ENCODE measurements around the gene JAKMIP2. TPM values are rescaled to one million over a fixed set of nuclear protein-coding genes. Genes with fewer than 3 reads are reported as not detected.

JAKMIP2 gene
- total and polyA plus RNA-seq, 2 experiments from 2014 or later: 1.4 to 4.3 TPM

DNA sequence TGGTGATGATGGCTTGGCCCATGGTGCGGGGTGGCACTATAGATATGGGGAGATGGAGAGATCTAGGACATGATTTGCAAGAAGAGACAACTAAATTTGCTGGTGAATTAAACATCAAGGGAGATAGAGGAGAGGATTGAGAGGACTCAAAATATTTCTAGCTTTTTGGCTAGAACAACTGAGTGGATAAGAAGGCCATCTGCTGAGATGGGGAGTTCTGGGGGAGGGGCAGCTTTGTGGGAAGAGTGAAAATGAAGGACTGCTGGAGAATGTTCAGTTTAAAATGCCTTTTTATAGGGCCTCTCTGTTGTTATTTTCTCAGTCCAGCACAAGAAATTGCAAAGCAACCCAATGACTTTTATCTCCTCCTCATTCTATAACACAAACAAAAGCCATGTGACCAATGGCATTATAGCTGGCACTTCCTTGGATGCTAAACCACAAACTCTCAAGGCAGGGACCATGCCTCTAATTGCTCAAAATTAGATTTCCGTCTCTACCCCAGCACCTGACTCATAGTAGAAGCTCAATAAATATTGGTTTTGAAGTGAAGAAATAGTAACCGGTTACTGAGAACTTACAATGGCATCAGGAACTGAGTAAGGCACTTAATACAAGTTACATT is 29.8 kb downstream of the JAKMIP2 start:
- no peak for TF ChIP-seq EZH2phosphoT487 (IDR thresholded peaks at IDR 0.05; ENCODE audit: low read depth, severe bottlenecking, unreplicated experiment)
- TF ChIP-seq EZH2 (IDR thresholded peaks at IDR 0.05; ENCODE audit: borderline replicate concordance): no peak
- TF ChIP-seq, protein P1, sequence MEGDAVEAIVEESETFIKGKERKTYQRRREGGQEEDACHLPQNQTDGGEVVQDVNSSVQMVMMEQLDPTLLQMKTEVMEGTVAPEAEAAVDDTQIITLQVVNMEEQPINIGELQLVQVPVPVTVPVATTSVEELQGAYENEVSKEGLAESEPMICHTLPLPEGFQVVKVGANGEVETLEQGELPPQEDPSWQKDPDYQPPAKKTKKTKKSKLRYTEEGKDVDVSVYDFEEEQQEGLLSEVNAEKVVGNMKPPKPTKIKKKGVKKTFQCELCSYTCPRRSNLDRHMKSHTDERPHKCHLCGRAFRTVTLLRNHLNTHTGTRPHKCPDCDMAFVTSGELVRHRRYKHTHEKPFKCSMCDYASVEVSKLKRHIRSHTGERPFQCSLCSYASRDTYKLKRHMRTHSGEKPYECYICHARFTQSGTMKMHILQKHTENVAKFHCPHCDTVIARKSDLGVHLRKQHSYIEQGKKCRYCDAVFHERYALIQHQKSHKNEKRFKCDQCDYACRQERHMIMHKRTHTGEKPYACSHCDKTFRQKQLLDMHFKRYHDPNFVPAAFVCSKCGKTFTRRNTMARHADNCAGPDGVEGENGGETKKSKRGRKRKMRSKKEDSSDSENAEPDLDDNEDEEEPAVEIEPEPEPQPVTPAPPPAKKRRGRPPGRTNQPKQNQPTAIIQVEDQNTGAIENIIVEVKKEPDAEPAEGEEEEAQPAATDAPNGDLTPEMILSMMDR (IDR thresholded peaks at IDR 0.05; ENCODE audit: poor library complexity): no peak
- Histone ChIP-seq H3K9me3 (ENCODE audit: low read depth) (no peaks in the 10 kb centered on the region), H2AFZ (no peak overlapping the region), H3K9me2 (replicated peaks; ENCODE audit: insufficient read depth) (no peaks in the 10 kb centered on the region), H3K4me2 (no peak overlapping the region), H3K27me3 (no peaks in the 10 kb centered on the region), H3K27ac (no peak overlapping the region), H3K36me3 (replicated peaks; ENCODE audit: insufficient read depth, low read depth) (no peaks in the 10 kb centered on the region), H3K4me1 (ENCODE audit: insufficient read depth) (no peaks in the 10 kb centered on the region), H3K79me2 (no peaks in the 10 kb centered on the region), H4K20me1 (ENCODE audit: insufficient read depth, poor library complexity, severe bottlenecking) (no peaks in the 10 kb centered on the region), H3K4me3 (no peak overlapping the region)
- 84% methylated on average over 3 of the region's 3 CpGs for WGBS (ENCODE audit: low lambda C conversion rate, missing lambda C conversion rate)
- no peak for DNase-seq (ENCODE audit: low spot score)

DNA sequence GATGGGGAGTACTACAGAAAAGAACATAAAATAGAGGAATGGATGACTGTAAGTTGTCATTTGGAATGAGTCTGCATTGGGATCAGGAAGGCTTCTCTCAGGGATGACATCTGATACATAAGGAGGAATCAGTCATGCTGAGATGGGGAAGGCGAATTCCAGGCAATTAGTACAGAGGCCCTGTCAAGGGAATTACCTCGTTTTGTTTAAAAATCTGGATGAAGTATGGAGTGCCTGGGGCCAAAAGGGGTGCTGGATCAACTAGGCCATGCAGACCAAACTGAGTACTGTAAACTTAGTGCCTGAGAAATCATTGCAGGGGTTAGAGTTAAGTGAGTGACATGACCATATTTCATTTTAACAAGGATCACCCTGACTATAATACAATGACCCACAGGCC is 30.5 kb downstream of the JAKMIP2 start:
- no peak for DNase-seq (ENCODE audit: low spot score)
- Histone ChIP-seq H3K79me2 (no peaks in the 10 kb centered on the region), H3K4me1 (ENCODE audit: insufficient read depth) (no peaks in the 10 kb centered on the region), H3K36me3 (replicated peaks; ENCODE audit: insufficient read depth, low read depth) (no peaks in the 10 kb centered on the region), H2AFZ (no peak overlapping the region), H3K27ac (no peak overlapping the region), H3K4me2 (no peak overlapping the region), H3K9me3 (ENCODE audit: low read depth) (no peaks in the 10 kb centered on the region), H3K27me3 (no peaks in the 10 kb centered on the region), H3K4me3 (no peak overlapping the region), H4K20me1 (ENCODE audit: insufficient read depth, poor library complexity, severe bottlenecking) (no peaks in the 10 kb centered on the region), H3K9me2 (replicated peaks; ENCODE audit: insufficient read depth) (no peaks in the 10 kb centered on the region)
- WGBS (ENCODE audit: low lambda C conversion rate, missing lambda C conversion rate): 45% methylated on average over 2 of the region's 2 CpGs
- TF ChIP-seq EZH2phosphoT487 (IDR thresholded peaks at IDR 0.05; ENCODE audit: low read depth, severe bottlenecking, unreplicated experiment): no peak
- no peak for TF ChIP-seq EZH2 (IDR thresholded peaks at IDR 0.05; ENCODE audit: borderline replicate concordance)
- TF ChIP-seq, protein P1 (IDR thresholded peaks at IDR 0.05; ENCODE audit: poor library complexity): no peak

DNA sequence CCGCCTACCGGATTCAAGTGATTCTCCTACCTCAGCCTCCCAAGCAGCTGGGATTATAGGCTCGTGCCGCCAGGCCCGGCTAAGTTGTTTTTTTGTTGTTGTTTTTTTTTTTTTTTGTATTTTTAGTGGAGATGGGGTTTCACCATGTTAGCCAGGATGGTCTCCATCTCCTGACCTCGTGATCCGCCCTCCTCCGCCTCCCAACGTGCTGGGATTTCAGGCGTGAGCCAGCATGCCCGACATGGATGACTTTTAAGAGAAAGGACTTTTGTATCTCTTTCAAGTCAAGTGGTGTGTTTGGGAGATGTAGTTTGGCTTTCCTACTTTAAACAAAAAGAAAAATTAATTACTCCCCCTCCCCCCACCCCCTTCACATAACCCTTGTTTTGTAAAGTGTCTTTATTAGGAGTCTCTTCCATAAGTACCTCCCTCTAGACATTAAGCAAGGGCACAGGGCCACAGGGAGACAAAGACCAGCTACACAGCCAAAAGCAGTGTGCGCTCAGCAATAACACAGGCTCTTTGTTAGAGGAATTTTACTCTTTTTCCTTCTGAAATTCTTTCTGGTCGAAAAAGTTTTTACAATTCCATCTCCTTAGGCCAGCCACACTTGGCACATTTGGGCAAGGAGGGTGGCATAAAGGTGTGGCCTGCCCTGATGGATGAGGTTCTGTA is 31.2 kb downstream of the JAKMIP2 start:
- H3K27ac ChIP-seq: no peak overlapping the region
- H3K4me3 ChIP-seq: no peak overlapping the region
- no peak for TF ChIP-seq EZH2 (IDR thresholded peaks at IDR 0.05; ENCODE audit: borderline replicate concordance)
- no peak for TF ChIP-seq EZH2phosphoT487 (IDR thresholded peaks at IDR 0.05; ENCODE audit: low read depth, severe bottlenecking, unreplicated experiment)
- TF ChIP-seq, protein P1 (IDR thresholded peaks at IDR 0.05; ENCODE audit: poor library complexity): no peak
- no peaks in the 10 kb centered on the region for H4K20me1 ChIP-seq (ENCODE audit: insufficient read depth, poor library complexity, severe bottlenecking)
- H3K27me3 ChIP-seq: no peaks in the 10 kb centered on the region
- H3K9me3 ChIP-seq (ENCODE audit: low read depth): no peaks in the 10 kb centered on the region
- no peak overlapping the region for H2AFZ ChIP-seq
- no peaks in the 10 kb centered on the region for H3K9me2 ChIP-seq (replicated peaks; ENCODE audit: insufficient read depth)
- 91% methylated on average over 13 of the region's 13 CpGs for WGBS (ENCODE audit: low lambda C conversion rate, missing lambda C conversion rate)
- H3K79me2 ChIP-seq: no peaks in the 10 kb centered on the region
- no peak for DNase-seq (ENCODE audit: low spot score)
- no peaks in the 10 kb centered on the region for H3K4me1 ChIP-seq (ENCODE audit: insufficient read depth)
- H3K36me3 ChIP-seq (replicated peaks; ENCODE audit: insufficient read depth, low read depth): no peaks in the 10 kb centered on the region
- no peak overlapping the region for H3K4me2 ChIP-seq

Measured in hepatocyte (in vitro differentiated cells).